ENCODE data around the gene LRRC75B. TPM values are rescaled to one million over a fixed set of nuclear protein-coding genes. Genes with fewer than 3 reads are reported as not detected.

Gene LRRC75B
- total RNA-seq, 4 donors from 2014 or later: 8.5 to 21.2 (median 14.8) TPM

GRCh38 chr22:24550902-24551435, 41.9 kb downstream of the LRRC75B start:
- Histone ChIP-seq H3K4me1 (peaks cover 0 to 49% (median 17%) of the 10 kb centered on the region in 3 donors), H3K36me3 (peaks cover 0 to 53% of the 10 kb centered on the region in 2 donors), H3K4me3 (no peak overlapping the region), H3K27ac (no peak overlapping the region), H3K27me3 (no peaks in the 10 kb centered on the region), H3K9me3 (no peaks in the 10 kb centered on the region)
- no peak for ATAC-seq
- TF ChIP-seq EP300 (IDR thresholded peaks at IDR 0.05): no peak
- TF ChIP-seq CTCF (IDR thresholded peaks at IDR 0.05): no peak
- TF ChIP-seq POLR2A (IDR thresholded peaks at IDR 0.05): no peak
- no peak for TF ChIP-seq POLR2AphosphoS5 (IDR thresholded peaks at IDR 0.05)
- WGBS, 2 donors (ENCODE audit: low coverage in 1 of 2): 83 to 89% methylated on average over 4 of the region's 6 CpGs

GRCh38 chr22:24550028-24550901, 42.6 kb downstream of the LRRC75B start:
- Histone ChIP-seq H3K27ac (no peak overlapping the region), H3K9me3 (no peaks in the 10 kb centered on the region), H3K27me3 (no peaks in the 10 kb centered on the region), H3K4me3 (no peak overlapping the region), H3K4me1 (peaks cover 0 to 56% (median 19%) of the 10 kb centered on the region in 3 donors), H3K36me3 (peaks cover 0 to 56% of the 10 kb centered on the region in 2 donors)
- ATAC-seq: no peak
- WGBS, 2 donors (ENCODE audit: low coverage in 1 of 2): 79 to 82% methylated on average over 4 to 8 of the region's 8 CpGs
- TF ChIP-seq POLR2AphosphoS5 (IDR thresholded peaks at IDR 0.05): no peak
- no peak for TF ChIP-seq POLR2A (IDR thresholded peaks at IDR 0.05)
- no peak for TF ChIP-seq EP300 (IDR thresholded peaks at IDR 0.05)
- no peak for TF ChIP-seq CTCF (IDR thresholded peaks at IDR 0.05)

- Histone ChIP-seq H3K27me3 (no peaks in the 10 kb centered on the region), H3K4me3 (no peak overlapping the region), H3K36me3 (peaks cover 0 to 70% of the 10 kb centered on the region in 2 donors), H3K27ac (no peak overlapping the region), H3K4me1 (peaks cover 0 to 64% (median 22%) of the 10 kb centered on the region in 3 donors), H3K9me3 (no peaks in the 10 kb centered on the region)
- 78 to 83% methylated on average over 1 of the region's 4 CpGs for WGBS, 2 donors (ENCODE audit: low coverage in 1 of 2)
- ATAC-seq: no peak
- TF ChIP-seq CTCF (IDR thresholded peaks at IDR 0.05): no peak
- TF ChIP-seq POLR2A (IDR thresholded peaks at IDR 0.05): no peak
These were observed 44.1 kb downstream of the LRRC75B start for GRCh38 chr22:24548812-24549211.

- no peak overlapping the region for H3K4me3 ChIP-seq
- TF ChIP-seq POLR2AphosphoS5 (IDR thresholded peaks at IDR 0.05) (no peak), POLR2A (IDR thresholded peaks at IDR 0.05) (no peak), CTCF (IDR thresholded peaks at IDR 0.05) (no peak), EP300 (IDR thresholded peaks at IDR 0.05) (no peak)
- H3K4me1 ChIP-seq: peaks cover 0 to 41% (median 7%) of the 10 kb centered on the region in 3 donors
- H3K36me3 ChIP-seq: peaks cover 0 to 96% of the 10 kb centered on the region in 2 donors
- peak overlapping the region in 3 of 4 donors; percentile 33 to 66 (median 44) for H3K27ac ChIP-seq
- no peaks in the 10 kb centered on the region for H3K9me3 ChIP-seq
- no peaks in the 10 kb centered on the region for H3K27me3 ChIP-seq
- WGBS, 2 donors (ENCODE audit: low coverage in 1 of 2): 80 to 90% methylated on average over 2 of the region's 11 CpGs
- no peak for ATAC-seq
These were observed 49.1 kb downstream of the LRRC75B start for GRCh38 chr22:24543679-24544243.

Data from gastroesophageal sphincter (tissue), 4 donors.